GM18526 (cell line): Measurements from ENCODE around the gene EPS8L1.

Experiments
- POLR2A ChIP-seq: IDR thresholded peaks from 3 replicates; pipeline ENCODE4 v1.6.1; 2011; ENCODE audit not compliant: insufficient read length; ENCODE audit errors: extremely low read depth

The EPS8L1 gene

GRCh38 chr19:55099557-55100506, 24.2 kb downstream of the EPS8L1 start:
- TF ChIP-seq POLR2A, result no peak

GRCh38 chr19:55101261-55101660, 25.6 kb downstream of the EPS8L1 start:
- no peak for TF ChIP-seq POLR2A

- no peak for TF ChIP-seq POLR2A
Measured at GRCh38 chr19:55103190-55103589, 27.5 kb downstream of the EPS8L1 start.

- TF ChIP-seq POLR2A, result no peak
Measured at GRCh38 chr19:55105237-55105636, 29.6 kb downstream of the EPS8L1 start.

- TF ChIP-seq POLR2A, result no peak
Measured at GRCh38 chr19:55106591-55106990, 30.9 kb downstream of the EPS8L1 start.

GRCh38 chr19:55109527-55110291, 34.0 kb downstream of the EPS8L1 start:
- no peak for TF ChIP-seq POLR2A

- no peak for TF ChIP-seq POLR2A
Measured at GRCh38 chr19:55111238-55111831, 35.7 kb downstream of the EPS8L1 start.

GRCh38 chr19:55112246-55112776, 36.6 kb downstream of the EPS8L1 start:
- no peak for TF ChIP-seq POLR2A

- TF ChIP-seq POLR2A, result no peak
Measured at GRCh38 chr19:55112777-55113569, 37.3 kb downstream of the EPS8L1 start.

GRCh38 chr19:55113570-55114039, 37.9 kb downstream of the EPS8L1 start:
- no peak for TF ChIP-seq POLR2A

- no peak for TF ChIP-seq POLR2A
Measured at GRCh38 chr19:55114566-55115145, 39.0 kb downstream of the EPS8L1 start.

GRCh38 chr19:55115446-55116065, 39.9 kb downstream of the EPS8L1 start:
- no peak for TF ChIP-seq POLR2A

- peak; percentile 32 for TF ChIP-seq POLR2A
Measured at GRCh38 chr19:55116232-55116858, 40.7 kb downstream of the EPS8L1 start.
